ENCODE results near the gene FAM161B.
A peak's percentile ranks its signal among the peaks of the same experiment; 100 is the strongest.

The FAM161B gene

DNA sequence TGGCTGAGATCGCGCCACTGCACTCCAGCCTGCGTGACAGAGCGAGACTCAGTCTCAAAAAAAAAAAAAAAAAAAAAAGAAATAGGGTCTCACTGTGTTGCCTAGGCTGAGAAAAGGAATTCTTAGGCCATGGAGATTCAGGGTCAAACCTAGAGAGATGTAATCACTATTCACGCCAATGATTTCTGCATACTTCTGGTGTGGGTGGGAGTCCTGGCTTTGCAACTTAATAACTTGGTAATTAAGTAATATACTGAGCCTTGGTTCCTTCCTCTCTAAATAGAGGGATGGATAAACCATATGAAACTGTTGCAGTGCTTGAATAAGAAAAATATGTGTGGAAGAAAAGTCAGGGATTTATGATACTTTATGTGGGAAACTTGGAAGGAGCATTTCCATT is 60.5 kb downstream of the FAM161B start:
- Histone ChIP-seq H3K4me3 (ENCODE audit: low read depth, low read length) (no peak overlapping the region), H3K9me3 (ENCODE audit: control insufficient read depth, low read length) (no peaks in the 10 kb centered on the region), H3K36me3 (ENCODE audit: control insufficient read depth, insufficient read depth, low read length) (no peaks in the 10 kb centered on the region), H3K4me1 (peaks cover 7% of the 10 kb centered on the region), H3K27me3 (ENCODE audit: control insufficient read depth, insufficient read depth, low read length) (no peaks in the 10 kb centered on the region), H3K9ac (no peak overlapping the region), H3K79me2 (peaks cover 24% of the 10 kb centered on the region), H3K4me2 (ENCODE audit: low read length) (no peak overlapping the region), H3K27ac (no peak overlapping the region), H2AFZ (no peak overlapping the region)
- TF ChIP-seq, protein P1, sequence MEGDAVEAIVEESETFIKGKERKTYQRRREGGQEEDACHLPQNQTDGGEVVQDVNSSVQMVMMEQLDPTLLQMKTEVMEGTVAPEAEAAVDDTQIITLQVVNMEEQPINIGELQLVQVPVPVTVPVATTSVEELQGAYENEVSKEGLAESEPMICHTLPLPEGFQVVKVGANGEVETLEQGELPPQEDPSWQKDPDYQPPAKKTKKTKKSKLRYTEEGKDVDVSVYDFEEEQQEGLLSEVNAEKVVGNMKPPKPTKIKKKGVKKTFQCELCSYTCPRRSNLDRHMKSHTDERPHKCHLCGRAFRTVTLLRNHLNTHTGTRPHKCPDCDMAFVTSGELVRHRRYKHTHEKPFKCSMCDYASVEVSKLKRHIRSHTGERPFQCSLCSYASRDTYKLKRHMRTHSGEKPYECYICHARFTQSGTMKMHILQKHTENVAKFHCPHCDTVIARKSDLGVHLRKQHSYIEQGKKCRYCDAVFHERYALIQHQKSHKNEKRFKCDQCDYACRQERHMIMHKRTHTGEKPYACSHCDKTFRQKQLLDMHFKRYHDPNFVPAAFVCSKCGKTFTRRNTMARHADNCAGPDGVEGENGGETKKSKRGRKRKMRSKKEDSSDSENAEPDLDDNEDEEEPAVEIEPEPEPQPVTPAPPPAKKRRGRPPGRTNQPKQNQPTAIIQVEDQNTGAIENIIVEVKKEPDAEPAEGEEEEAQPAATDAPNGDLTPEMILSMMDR (IDR thresholded peaks at IDR 0.05), result no peak

DNA sequence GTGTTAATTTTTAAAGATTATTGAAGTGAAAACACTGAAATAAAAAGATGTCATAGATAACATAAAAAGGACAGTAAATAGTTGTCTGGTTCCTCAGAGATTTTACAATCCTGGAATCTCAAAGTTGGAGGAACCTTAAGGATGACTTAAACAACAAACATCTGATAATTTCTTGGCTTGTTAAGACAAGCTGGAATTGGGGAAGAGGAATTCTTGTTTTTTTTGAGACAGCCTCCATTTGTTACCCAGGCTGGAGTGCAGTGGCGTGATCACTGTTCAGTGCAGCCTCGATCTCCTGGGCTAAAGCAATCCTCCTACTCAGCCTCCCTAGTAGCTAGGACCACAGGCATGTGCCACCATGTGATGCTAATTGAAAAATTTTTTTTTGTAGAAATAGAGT is 60.9 kb downstream of the FAM161B start:
- Histone ChIP-seq H3K4me3 (ENCODE audit: low read depth, low read length) (no peak overlapping the region), H3K4me2 (ENCODE audit: low read length) (no peak overlapping the region), H3K4me1 (peaks cover 7% of the 10 kb centered on the region), H3K27ac (no peak overlapping the region), H3K27me3 (ENCODE audit: control insufficient read depth, insufficient read depth, low read length) (no peaks in the 10 kb centered on the region), H3K36me3 (ENCODE audit: control insufficient read depth, insufficient read depth, low read length) (no peaks in the 10 kb centered on the region), H2AFZ (no peak overlapping the region), H3K9me3 (ENCODE audit: control insufficient read depth, low read length) (no peaks in the 10 kb centered on the region), H3K79me2 (peaks cover 24% of the 10 kb centered on the region), H3K9ac (no peak overlapping the region)
- TF ChIP-seq, protein P1 (IDR thresholded peaks at IDR 0.05), result no peak

DNA sequence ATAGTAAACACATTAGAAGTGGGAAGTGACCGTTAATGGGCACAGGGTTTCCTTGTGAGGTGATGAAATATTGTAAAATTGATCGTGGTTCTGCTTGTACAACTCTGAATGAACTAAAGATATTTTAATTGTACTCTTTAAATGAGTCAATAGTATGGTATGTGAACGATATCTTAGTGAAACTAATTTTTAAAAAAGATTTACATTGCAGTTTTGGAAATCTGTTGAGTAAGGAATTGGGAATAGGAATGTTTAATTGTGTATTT is 61.5 kb downstream of the FAM161B start:
- H3K4me3 ChIP-seq (ENCODE audit: low read depth, low read length), result no peak overlapping the region

DNA sequence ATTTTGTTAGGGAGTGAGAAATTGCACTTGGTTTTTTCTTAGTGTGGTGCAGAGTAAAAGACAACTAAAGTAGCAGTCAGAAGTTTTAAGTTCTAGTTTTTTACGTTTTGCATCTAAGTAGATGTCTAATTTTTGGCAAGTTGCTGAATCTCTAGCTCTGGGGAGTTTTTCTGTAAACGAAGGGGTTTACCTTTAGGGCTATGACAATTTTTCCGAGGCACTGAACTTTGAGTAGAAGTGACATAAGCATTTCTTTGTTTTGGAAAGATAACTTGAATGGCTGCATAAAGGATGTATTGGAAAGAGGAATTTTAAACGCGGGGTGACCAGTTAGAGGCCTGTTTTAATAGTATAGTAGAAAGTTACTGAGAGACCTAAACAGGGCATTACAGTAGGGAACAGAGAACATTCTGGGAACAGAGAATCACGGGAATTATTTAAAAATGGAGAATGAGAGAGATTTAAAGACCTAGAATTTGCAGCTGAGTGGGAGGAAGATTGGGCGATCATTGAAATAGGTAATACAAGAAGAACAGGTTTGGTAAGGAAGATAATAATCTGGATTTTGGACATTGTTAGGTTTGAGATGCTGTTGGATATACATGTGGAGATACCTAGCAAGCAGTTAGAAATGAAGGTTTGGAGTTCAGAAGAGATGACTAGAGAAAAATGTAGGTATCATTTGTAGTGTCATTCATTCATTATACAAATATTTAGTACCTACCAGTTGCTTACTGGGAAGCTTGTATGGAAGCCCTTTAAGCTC is 62.0 kb downstream of the FAM161B start:
- Histone ChIP-seq H3K9ac (no peak overlapping the region), H3K4me3 (ENCODE audit: low read depth, low read length) (peak overlapping the region; percentile 67), H3K4me2 (ENCODE audit: low read length) (peak overlapping the region; percentile 81), H3K27me3 (ENCODE audit: control insufficient read depth, insufficient read depth, low read length) (no peaks in the 10 kb centered on the region), H3K9me3 (ENCODE audit: control insufficient read depth, low read length) (no peaks in the 10 kb centered on the region), H3K4me1 (peaks cover 7% of the 10 kb centered on the region), H3K36me3 (ENCODE audit: control insufficient read depth, insufficient read depth, low read length) (no peaks in the 10 kb centered on the region), H3K27ac (peak overlapping the region; percentile 88), H2AFZ (peak overlapping the region; percentile 94), H3K79me2 (peaks cover 21% of the 10 kb centered on the region)
- TF ChIP-seq, protein P1 (IDR thresholded peaks at IDR 0.05), result no peak

More for the DNA sequence above, 61.5 kb downstream of the FAM161B start:
- Histone ChIP-seq H3K36me3 (ENCODE audit: control insufficient read depth, insufficient read depth, low read length) (no peaks in the 10 kb centered on the region), H3K9me3 (ENCODE audit: control insufficient read depth, low read length) (no peaks in the 10 kb centered on the region), H3K4me2 (ENCODE audit: low read length) (peak overlapping the region; percentile 81), H3K9ac (no peak overlapping the region), H3K27me3 (ENCODE audit: control insufficient read depth, insufficient read depth, low read length) (no peaks in the 10 kb centered on the region), H3K4me1 (peaks cover 7% of the 10 kb centered on the region), H3K27ac (no peak overlapping the region), H3K79me2 (peaks cover 24% of the 10 kb centered on the region), H2AFZ (no peak overlapping the region)
- TF ChIP-seq, protein P1 (IDR thresholded peaks at IDR 0.05), result no peak

DNA sequence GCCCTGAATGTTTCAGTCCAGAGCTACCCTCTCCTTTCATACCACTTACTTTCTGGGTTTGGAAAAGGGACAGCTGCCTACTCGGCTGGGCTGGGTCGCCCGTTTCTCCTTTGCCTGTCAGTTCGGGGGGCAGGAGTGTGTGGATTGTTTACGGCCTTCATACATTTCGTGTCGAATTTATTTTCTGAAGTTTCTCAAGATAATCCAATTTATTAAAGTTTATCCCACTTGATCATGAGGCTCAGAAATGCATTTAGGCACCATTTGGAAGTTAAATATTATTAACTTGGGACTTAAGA is 62.6 kb downstream of the FAM161B start:
- H3K4me2 ChIP-seq (ENCODE audit: low read length), result peak overlapping the region; percentile 81
- H3K4me3 ChIP-seq (ENCODE audit: low read depth, low read length), result peak overlapping the region; percentile 67
- TF ChIP-seq, protein P1 (IDR thresholded peaks at IDR 0.05), result no peak
- H3K36me3 ChIP-seq (ENCODE audit: control insufficient read depth, insufficient read depth, low read length), result no peaks in the 10 kb centered on the region
- no peaks in the 10 kb centered on the region for H3K27me3 ChIP-seq (ENCODE audit: control insufficient read depth, insufficient read depth, low read length)
- H3K9me3 ChIP-seq (ENCODE audit: control insufficient read depth, low read length), result no peaks in the 10 kb centered on the region
- H3K9ac ChIP-seq, result peak overlapping the region; percentile 98
- H3K4me1 ChIP-seq, result peaks cover 7% of the 10 kb centered on the region
- H2AFZ ChIP-seq, result peak overlapping the region; percentile 94
- peaks cover 17% of the 10 kb centered on the region for H3K79me2 ChIP-seq
- H3K27ac ChIP-seq, result peak overlapping the region; percentile 88
